Testis (tissue), 2 donors: ENCODE measurements around the gene PVALEF.

ENCODE experiments used
- CTCF ChIP-seq, 3 experiments: fragments of 450-650 bp in 2 of 3; fragments of 200-600 bp in 1 of 3; sonication (generic) in 1 of 3; IDR thresholded peaks; one replicate each; pipeline ENCODE4 v1.5.1; 2016 to 2019; ENCODE audit warnings: antibody characterized with exemption in 3 of 3, mild to moderate bottlenecking in 2 of 3, moderate library complexity in 1 of 3
- POLR2A ChIP-seq: fragments of 450-650 bp; IDR thresholded peaks from one replicate; pipeline ENCODE4 v1.6.1; 2017; ENCODE audit warnings: antibody characterized with exemption, mild to moderate bottlenecking, moderate library complexity

- TF ChIP-seq CTCF (IDR thresholded peaks at IDR 0.05) (no peak), POLR2A (no peak)
Observed at GRCh38 chr17:81144423-81144781, 20.9 kb upstream of the PVALEF start.
